Mesendoderm (in vitro differentiated cells): ENCODE data around the gene HLA-DOA.

Source experiments
- DNase-seq: peaks from one replicate; pipeline ENCODE4 v3.0.0; 2013
- H2AK5ac ChIP-seq: 2 replicates; pipeline ENCODE4 v1.6.1; 2013; ENCODE audit warnings: low read length, inconsistent platforms
- H2BK120ac ChIP-seq: 2 replicates; pipeline ENCODE4 v1.6.1; 2013; ENCODE audit warnings: low read depth, mild to moderate bottlenecking, low read length, moderate library complexity, mixed read lengths
- H2BK15ac ChIP-seq: replicated peaks from 2 replicates; pipeline ENCODE4 v1.6.1; 2013; ENCODE audit warnings: low read depth, mild to moderate bottlenecking, moderate library complexity
- H2BK5ac ChIP-seq: 2 replicates; pipeline ENCODE4 v1.6.1; 2013; ENCODE audit warnings: low read length, inconsistent platforms
- H3K18ac ChIP-seq: 2 replicates; pipeline ENCODE4 v1.6.1; 2013; ENCODE audit warnings: mild to moderate bottlenecking, low read length, mixed read lengths
- H3K23ac ChIP-seq: one replicate; pipeline ENCODE4 v1.6.1; 2013; ENCODE audit warnings: low read length
- H3K27ac ChIP-seq: 2 replicates; pipeline ENCODE4 v1.5.1; 2013; ENCODE audit warnings: low read depth, mild to moderate bottlenecking, inconsistent platforms, low read length, moderate library complexity
- H3K27me3 ChIP-seq: 2 replicates; pipeline ENCODE4 v1.6.1; 2013; ENCODE audit warnings: low read length, control low read depth, mild to moderate bottlenecking, inconsistent platforms; ENCODE audit not compliant: insufficient read depth, poor library complexity
- H3K36me3 ChIP-seq: 2 replicates; pipeline ENCODE4 v1.6.1; 2013; ENCODE audit warnings: low read length, inconsistent platforms; ENCODE audit not compliant: control insufficient read depth, insufficient read depth
- H3K4ac ChIP-seq: one replicate; pipeline ENCODE4 v1.6.1; 2013; ENCODE audit warnings: low read depth, mild to moderate bottlenecking, low read length, moderate library complexity
- H3K4me1 ChIP-seq: 2 replicates; pipeline ENCODE4 v1.6.1; 2013; ENCODE audit warnings: low read depth, low read length, inconsistent platforms; ENCODE audit not compliant: control insufficient read depth
- H3K4me2 ChIP-seq: 2 replicates; pipeline ENCODE4 v1.6.1; 2013; ENCODE audit warnings: low read length
- H3K4me3 ChIP-seq: 2 replicates; pipeline ENCODE4 v1.5.1; 2013; ENCODE audit warnings: mild to moderate bottlenecking, low read length
- H3K56ac ChIP-seq: one replicate; pipeline ENCODE4 v1.6.1; 2013; ENCODE audit warnings: low read length
- H3K79me1 ChIP-seq: 2 replicates; pipeline ENCODE4 v1.6.1; 2013; ENCODE audit warnings: low read length, inconsistent platforms
- H3K79me2 ChIP-seq: 2 replicates; pipeline ENCODE4 v1.6.1; 2013; ENCODE audit warnings: mild to moderate bottlenecking, low read length; ENCODE audit not compliant: control insufficient read depth, insufficient read depth
- H3K9ac ChIP-seq: 2 replicates; pipeline ENCODE4 v1.6.1; 2013; ENCODE audit warnings: low read length, inconsistent platforms
- H4K5ac ChIP-seq: one replicate; pipeline ENCODE4 v1.6.1; 2013; ENCODE audit warnings: low read length
- H4K8ac ChIP-seq: one replicate; pipeline ENCODE4 v1.6.1; 2013; ENCODE audit warnings: low read depth, mild to moderate bottlenecking, control low read depth, low read length, moderate library complexity
- WGBS: extraction: QIAGEN DNeasy Blood & Tissue Kit; methylation state at CpG from one replicate; pipeline ENCODE4 v1.1.7; 2013; ENCODE audit warnings: low lambda C conversion rate, missing lambda C conversion rate; ENCODE audit not compliant: insufficient coverage; ENCODE audit errors: extremely low coverage; 5-methylcytosine and 5-hydroxymethylcytosine counted together

Gene HLA-DOA

GRCh38 chr6:33049323-33050013 lies 40.1 kb upstream of the HLA-DOA start:
- Histone ChIP-seq H3K4me1 (no peaks in the 10 kb centered on the region), H4K5ac (no peak overlapping the region), H2BK120ac (no peak overlapping the region), H2BK5ac (no peak overlapping the region), H2BK15ac (no peak overlapping the region), H3K27ac (no peak overlapping the region), H3K27me3 (no peaks in the 10 kb centered on the region), H3K23ac (no peak overlapping the region), H3K4me2 (no peak overlapping the region), H3K79me1 (no peaks in the 10 kb centered on the region), H3K36me3 (no peaks in the 10 kb centered on the region), H4K8ac (no peak overlapping the region), H3K18ac (no peak overlapping the region), H3K4ac (no peak overlapping the region), H2AK5ac (no peak overlapping the region), H3K79me2 (no peaks in the 10 kb centered on the region), H3K56ac (no peak overlapping the region), H3K9ac (no peak overlapping the region), H3K4me3 (no peak overlapping the region)
- peak; percentile 42 for DNase-seq
- WGBS = no CpG with 5 or more reads among the region's 9 CpGs

- H2BK15ac ChIP-seq = no peak overlapping the region
- no peak overlapping the region for H3K4me2 ChIP-seq
- H3K56ac ChIP-seq = no peak overlapping the region
- no peak overlapping the region for H3K18ac ChIP-seq
- H3K79me2 ChIP-seq = no peaks in the 10 kb centered on the region
- H3K4ac ChIP-seq = no peak overlapping the region
- H3K27me3 ChIP-seq = no peaks in the 10 kb centered on the region
- no peaks in the 10 kb centered on the region for H3K4me1 ChIP-seq
- no peak for DNase-seq
- no peaks in the 10 kb centered on the region for H3K36me3 ChIP-seq
- H2BK120ac ChIP-seq = no peak overlapping the region
- no peaks in the 10 kb centered on the region for H3K79me1 ChIP-seq
- H4K5ac ChIP-seq = no peak overlapping the region
- no peak overlapping the region for H4K8ac ChIP-seq
- H2AK5ac ChIP-seq = no peak overlapping the region
- no peak overlapping the region for H3K27ac ChIP-seq
- H3K9ac ChIP-seq = no peak overlapping the region
- H3K23ac ChIP-seq = no peak overlapping the region
- no peak overlapping the region for H3K4me3 ChIP-seq
- no CpG with 5 or more reads among the region's 2 CpGs for WGBS
- no peak overlapping the region for H2BK5ac ChIP-seq
These were observed 30.8 kb upstream of the HLA-DOA start for GRCh38 chr6:33040157-33040556.

GRCh38 chr6:33036535-33036934 lies 27.1 kb upstream of the HLA-DOA start:
- no peak overlapping the region for H3K23ac ChIP-seq
- no CpG with 5 or more reads among the region's 1 CpG for WGBS
- no peaks in the 10 kb centered on the region for H3K79me1 ChIP-seq
- no peak overlapping the region for H3K4me3 ChIP-seq
- H3K4me2 ChIP-seq = no peak overlapping the region
- H2BK5ac ChIP-seq = no peak overlapping the region
- H3K79me2 ChIP-seq = no peaks in the 10 kb centered on the region
- H4K8ac ChIP-seq = no peak overlapping the region
- H3K27me3 ChIP-seq = no peaks in the 10 kb centered on the region
- H2BK120ac ChIP-seq = no peak overlapping the region
- H3K4me1 ChIP-seq = no peaks in the 10 kb centered on the region
- no peaks in the 10 kb centered on the region for H3K36me3 ChIP-seq
- no peak overlapping the region for H3K18ac ChIP-seq
- no peak for DNase-seq
- H3K56ac ChIP-seq = no peak overlapping the region
- no peak overlapping the region for H3K27ac ChIP-seq
- no peak overlapping the region for H2BK15ac ChIP-seq
- H4K5ac ChIP-seq = no peak overlapping the region
- H2AK5ac ChIP-seq = no peak overlapping the region
- H3K9ac ChIP-seq = no peak overlapping the region
- no peak overlapping the region for H3K4ac ChIP-seq

- H4K8ac ChIP-seq = no peak overlapping the region
- no peak overlapping the region for H3K4ac ChIP-seq
- no peak for DNase-seq
- no peak overlapping the region for H2BK120ac ChIP-seq
- no peaks in the 10 kb centered on the region for H3K4me1 ChIP-seq
- no peak overlapping the region for H2BK5ac ChIP-seq
- no peak overlapping the region for H3K27ac ChIP-seq
- H3K4me2 ChIP-seq = no peak overlapping the region
- H3K9ac ChIP-seq = no peak overlapping the region
- H3K18ac ChIP-seq = no peak overlapping the region
- H3K79me2 ChIP-seq = no peaks in the 10 kb centered on the region
- whole genome bisulfite sequencing = no CpG with 5 or more reads among the region's 1 CpG
- H3K56ac ChIP-seq = no peak overlapping the region
- H3K4me3 ChIP-seq = no peak overlapping the region
- no peaks in the 10 kb centered on the region for H3K36me3 ChIP-seq
- H4K5ac ChIP-seq = no peak overlapping the region
- H3K79me1 ChIP-seq = no peaks in the 10 kb centered on the region
- H3K23ac ChIP-seq = no peak overlapping the region
- no peak overlapping the region for H2AK5ac ChIP-seq
- H3K27me3 ChIP-seq = no peaks in the 10 kb centered on the region
- H2BK15ac ChIP-seq = no peak overlapping the region
These were observed 25.2 kb upstream of the HLA-DOA start for GRCh38 chr6:33034554-33034953.

GRCh38 chr6:33030245-33030644 lies 20.9 kb upstream of the HLA-DOA start:
- Histone ChIP-seq H3K79me1 (no peaks in the 10 kb centered on the region), H3K56ac (no peak overlapping the region), H2AK5ac (no peak overlapping the region), H3K27ac (no peak overlapping the region), H3K9ac (no peak overlapping the region), H2BK120ac (no peak overlapping the region), H3K4ac (no peak overlapping the region), H3K18ac (no peak overlapping the region), H3K36me3 (no peaks in the 10 kb centered on the region), H4K5ac (no peak overlapping the region), H2BK15ac (no peak overlapping the region), H3K4me3 (no peak overlapping the region), H3K27me3 (no peaks in the 10 kb centered on the region), H3K4me1 (no peaks in the 10 kb centered on the region), H2BK5ac (no peak overlapping the region), H3K79me2 (no peaks in the 10 kb centered on the region), H3K23ac (no peak overlapping the region), H3K4me2 (no peak overlapping the region), H4K8ac (no peak overlapping the region)
- no peak for DNase-seq
- WGBS = no CpG with 5 or more reads among the region's 3 CpGs
